Measurements from ENCODE around the gene ITGAV. TPM values are rescaled to one million over a fixed set of nuclear protein-coding genes. Genes with fewer than 3 reads are reported as not detected.

Gene ITGAV
- total and polyA plus RNA-seq, 2 donors (not counting 3 experiments of a cell fraction or from before 2014, with no cell fraction given), result 61.8 to 131 TPM

GRCh38 chr2:186717320-186718007 lies 127.6 kb downstream of the ITGAV start:
- H3K4me3 ChIP-seq (replicated peaks in 1 of 3; ENCODE audit: insufficient read depth in 1 of 3, low read depth in 1 of 3, low read length in 3 of 3), result no peak overlapping the region
- no peak overlapping the region for H3K4me2 ChIP-seq (ENCODE audit: insufficient read depth, low read length)
- FAIRE-seq (no peak), DNase-seq (ENCODE audit: low read depth, low spot score) (no peak)
- no peaks in the 10 kb centered on the region for H3K4me1 ChIP-seq (ENCODE audit: control insufficient read depth, extremely low read depth, insufficient read depth, low read length)
- no peaks in the 10 kb centered on the region for H3K79me2 ChIP-seq (ENCODE audit: control insufficient read depth, insufficient read depth, low read length)
- CTCF ChIA-PET, result interaction anchor here (1.7 kb wide), 1 partner anchor 214 kb away, joined by 3 read pairs; no protein-coding TSS in a partner anchor
- no peaks in the 10 kb centered on the region for H3K27me3 ChIP-seq (ENCODE audit: control insufficient read depth in 2 of 2, insufficient read depth in 2 of 2, low read length in 2 of 2)
- POLR2A ChIA-PET, result no interaction called here
- no peaks in the 10 kb centered on the region for H3K9me3 ChIP-seq (replicated peaks; ENCODE audit: control insufficient read depth, insufficient read depth, low read length)
- H2AFZ ChIP-seq (ENCODE audit: low read depth, low read length), result no peak overlapping the region
- intact Hi-C loops (cut with micrococcal nuclease) (no loop called here), dilution Hi-C loops (cut with MboI; ENCODE audit: extremely low pct_ligation_motif_present, low sequenced_read_pairs) (no loop called here)
- H3K9ac ChIP-seq (replicated peaks; ENCODE audit: extremely low read depth, insufficient read depth, low read length), result no peak overlapping the region
- no peaks in the 10 kb centered on the region for H3K36me3 ChIP-seq (ENCODE audit: control insufficient read depth in 2 of 2, extremely low read depth in 1 of 2, insufficient read depth in 2 of 2, low read length in 2 of 2)
- no peaks in the 10 kb centered on the region for H3K9me1 ChIP-seq (replicated peaks; ENCODE audit: control insufficient read depth, extremely low read depth, insufficient read depth, low read length)
- H3K27ac ChIP-seq (ENCODE audit: insufficient read depth, low read depth, low read length), result no peak overlapping the region
- no peak for TF ChIP-seq POLR2AphosphoS5 (IDR thresholded peaks at IDR 0.05; ENCODE audit: insufficient read depth, low read depth, low read length)
- no peak for TF ChIP-seq GATA2 (IDR thresholded peaks at IDR 0.05; ENCODE audit: insufficient read depth, insufficient read length, low read depth, low read length)
- no peak for TF ChIP-seq FOS (IDR thresholded peaks at IDR 0.05; ENCODE audit: borderline replicate concordance, insufficient read depth, low read length)
- no peak for TF ChIP-seq CTCF (IDR thresholded peaks at IDR 0.05; ENCODE audit: extremely low read depth in 1 of 2, insufficient read depth in 1 of 2, low read depth in 1 of 2, low read length in 2 of 2)
- TF ChIP-seq JUN (IDR thresholded peaks at IDR 0.05; ENCODE audit: borderline replicate concordance, insufficient read depth, insufficient read length, low read depth), result no peak
- TF ChIP-seq POLR2A (IDR thresholded peaks at IDR 0.05; ENCODE audit: low read depth, low read length), result no peak
- TF ChIP-seq MAX (IDR thresholded peaks at IDR 0.05; ENCODE audit: insufficient read depth, insufficient read length), result no peak
- no peak for TF ChIP-seq EZH2 (IDR thresholded peaks at IDR 0.05; ENCODE audit: borderline replicate concordance, low read depth, low read length, severe bottlenecking)
- TF ChIP-seq MYC (IDR thresholded peaks at IDR 0.05; ENCODE audit: low read depth, low read length), result no peak
- BruUV-seq (replicated peaks), result no TSS peak
- H4K20me1 ChIP-seq (replicated peaks; ENCODE audit: control insufficient read depth, extremely low read depth, insufficient read depth, low read length), result no peaks in the 10 kb centered on the region
